HG03103 (cell line): ENCODE measurements around the gene LDB2.

Source experiments
- ATAC-seq: cut with Tn5 transposase; IDR thresholded peaks from one replicate; pipeline ENCODE4 v1.9.1; 2021; ENCODE audit warnings: low read depth; ENCODE audit not compliant: unreplicated experiment

Gene LDB2

GRCh38 chr4:16692961-16693506, 205.4 kb downstream of the LDB2 start:
- no peak for ATAC-seq

- ATAC-seq = no peak
These were observed 205.9 kb downstream of the LDB2 start for GRCh38 chr4:16692524-16692923.

- ATAC-seq = no peak
These were observed 206.4 kb downstream of the LDB2 start for GRCh38 chr4:16692046-16692445.

DNA sequence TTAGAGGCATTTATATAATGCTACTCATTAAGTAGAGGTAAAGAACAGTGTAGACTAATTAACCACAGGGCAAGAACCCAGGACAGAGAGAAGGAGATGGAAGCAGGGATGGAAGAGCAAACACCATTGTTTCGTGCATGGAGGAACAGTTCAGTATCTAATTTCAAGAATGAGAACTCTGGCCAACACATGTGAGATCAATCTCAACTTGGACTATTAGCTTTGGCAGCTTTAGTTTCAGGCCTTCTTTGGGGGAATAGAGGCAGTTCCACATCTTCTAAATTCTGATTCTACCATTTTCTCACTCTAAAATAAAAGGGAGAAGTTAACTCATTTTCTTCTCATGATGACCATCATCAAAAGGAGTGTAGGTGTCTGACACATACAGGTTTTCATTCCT, 207.0 kb downstream of the LDB2 start:
- no peak for ATAC-seq

DNA sequence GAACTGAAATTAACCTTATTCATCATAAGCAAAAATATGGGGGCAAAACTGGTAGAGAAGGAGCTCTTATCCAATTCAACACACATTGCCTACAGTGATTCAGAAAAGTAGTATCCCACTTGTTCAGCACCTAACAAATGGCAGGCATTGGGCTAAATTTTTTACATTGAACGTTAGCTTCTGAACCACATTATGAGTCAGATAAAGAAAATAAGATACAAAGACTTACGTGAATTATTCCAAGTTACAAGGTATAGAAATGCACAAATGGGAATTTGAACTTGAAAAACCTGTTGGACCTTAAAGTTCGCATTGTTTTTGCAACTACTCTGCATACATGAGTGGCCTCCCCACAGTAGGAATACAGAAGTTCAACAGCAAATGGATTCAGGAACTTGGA, 210.6 kb downstream of the LDB2 start:
- ATAC-seq = no peak

DNA sequence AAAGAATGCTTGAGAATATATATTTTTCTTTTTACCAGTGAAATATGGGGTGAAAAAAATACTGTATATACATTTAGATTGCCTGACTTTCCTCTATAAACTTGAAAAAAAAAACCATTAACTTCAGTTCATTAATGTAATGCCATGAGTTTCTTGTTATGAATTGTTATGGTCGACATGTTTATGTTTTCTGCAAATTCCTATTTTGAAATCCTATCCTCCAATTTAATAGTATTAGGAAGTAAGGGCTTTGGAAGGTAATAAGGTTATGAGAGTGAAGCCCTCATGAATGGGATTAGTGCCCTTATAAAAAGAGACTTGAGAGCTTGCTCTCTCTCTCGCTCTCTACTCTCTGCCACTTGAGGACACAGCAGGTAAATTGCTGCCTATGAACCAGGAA, 211.4 kb downstream of the LDB2 start:
- no peak for ATAC-seq

DNA sequence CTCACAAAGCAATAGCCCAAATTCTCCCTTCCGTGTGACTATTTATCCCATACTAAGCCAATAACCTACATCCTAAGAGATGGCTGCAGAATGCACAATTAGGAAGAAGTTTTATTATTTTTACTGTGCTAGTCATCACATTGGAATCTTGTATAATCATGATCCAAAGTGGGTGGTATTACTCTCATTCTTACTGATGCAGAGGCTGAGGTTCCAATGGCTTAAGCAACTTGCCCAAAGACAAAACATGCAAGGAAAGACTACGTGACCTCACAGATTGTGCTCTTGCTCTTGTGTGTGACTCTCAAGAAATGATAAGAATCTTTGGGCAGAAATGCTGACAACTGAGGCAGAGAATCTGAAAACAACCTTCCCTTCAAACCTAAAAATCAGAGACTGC, 212.2 kb downstream of the LDB2 start:
- no peak for ATAC-seq

GRCh38 chr4:16685536-16685935, 212.9 kb downstream of the LDB2 start:
- no peak for ATAC-seq

DNA sequence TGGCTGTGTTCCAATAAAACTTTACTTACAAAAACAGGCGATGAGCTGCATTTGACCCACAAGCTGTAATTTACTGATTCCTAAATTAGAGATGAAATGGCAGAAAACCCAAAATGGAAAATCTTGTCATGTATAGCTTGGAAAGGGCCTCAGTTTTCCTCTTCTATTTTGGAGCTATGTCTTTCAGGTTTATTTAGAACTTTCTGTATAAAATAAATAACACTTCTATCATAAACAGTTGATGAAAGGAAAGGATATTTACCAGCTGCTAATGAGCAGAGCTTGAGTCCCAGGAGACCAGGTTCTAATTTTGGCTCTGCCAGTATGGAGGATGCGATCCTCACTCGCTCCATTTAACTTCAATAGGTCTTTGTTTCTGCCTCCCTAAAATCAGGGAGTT, 213.5 kb downstream of the LDB2 start:
- no peak for ATAC-seq

GRCh38 chr4:16684097-16684496, 214.3 kb downstream of the LDB2 start:
- ATAC-seq = no peak

DNA sequence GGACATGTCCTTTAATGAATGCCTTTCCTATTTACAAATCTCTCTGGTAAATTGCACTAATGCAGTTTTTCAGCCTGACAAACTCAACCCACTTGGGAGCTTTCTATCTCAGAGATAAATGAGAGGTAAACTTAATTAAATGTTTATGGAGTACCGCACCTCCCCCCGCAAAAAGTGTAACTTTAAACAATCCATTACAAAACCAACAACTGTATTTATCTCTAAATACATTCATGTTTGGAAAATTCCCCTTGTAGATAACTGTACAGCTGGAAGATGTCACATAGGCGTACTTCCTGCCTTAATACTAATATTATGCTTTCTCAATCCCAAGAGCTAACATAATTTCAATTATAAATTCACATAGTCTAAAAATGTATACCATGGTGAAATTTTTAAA, 215.5 kb downstream of the LDB2 start:
- ATAC-seq = no peak

DNA sequence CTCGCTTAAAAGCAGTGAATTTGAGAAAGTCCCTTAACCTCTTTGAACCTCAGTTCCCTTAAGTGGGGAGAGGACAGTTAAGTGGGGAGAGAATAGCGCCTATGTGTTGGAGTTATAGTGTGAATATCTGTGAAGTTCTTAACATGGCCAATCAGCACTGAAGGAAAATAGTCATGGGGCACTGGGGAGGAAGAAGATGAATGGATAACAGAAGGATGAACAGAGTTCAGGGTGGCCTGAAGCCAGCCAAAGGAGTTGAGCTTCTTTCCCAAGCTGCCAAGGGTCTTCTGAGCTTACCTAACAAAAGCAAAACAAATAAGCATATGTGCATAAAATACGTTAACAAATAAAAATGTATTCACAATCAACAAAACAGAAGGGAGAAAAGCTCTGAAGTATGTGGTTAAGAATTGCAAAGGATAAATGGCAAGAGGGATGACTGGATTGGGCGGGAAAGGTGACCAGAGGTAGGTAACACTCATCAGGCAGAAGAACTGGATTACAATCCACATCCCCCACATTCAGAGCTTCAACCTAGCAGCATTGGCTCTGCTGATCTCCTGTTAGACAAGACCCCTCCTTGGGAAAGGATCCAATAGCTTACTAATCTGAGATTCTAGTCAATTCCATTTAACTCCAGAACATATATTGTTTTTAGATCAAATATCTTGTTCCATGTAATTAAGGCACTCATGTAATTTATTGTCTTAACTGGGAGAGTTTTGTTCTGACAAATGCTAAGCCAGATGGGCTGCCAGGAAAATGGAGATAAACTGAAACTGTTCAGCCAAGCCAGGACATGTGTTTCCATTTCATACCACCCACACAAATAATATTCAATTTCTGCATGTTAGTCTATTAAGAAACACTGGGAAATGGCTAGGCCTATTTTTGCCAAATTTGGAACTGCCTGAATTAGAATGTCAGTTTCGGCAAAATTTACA, 221.2 kb downstream of the LDB2 start:
- no peak for ATAC-seq

DNA sequence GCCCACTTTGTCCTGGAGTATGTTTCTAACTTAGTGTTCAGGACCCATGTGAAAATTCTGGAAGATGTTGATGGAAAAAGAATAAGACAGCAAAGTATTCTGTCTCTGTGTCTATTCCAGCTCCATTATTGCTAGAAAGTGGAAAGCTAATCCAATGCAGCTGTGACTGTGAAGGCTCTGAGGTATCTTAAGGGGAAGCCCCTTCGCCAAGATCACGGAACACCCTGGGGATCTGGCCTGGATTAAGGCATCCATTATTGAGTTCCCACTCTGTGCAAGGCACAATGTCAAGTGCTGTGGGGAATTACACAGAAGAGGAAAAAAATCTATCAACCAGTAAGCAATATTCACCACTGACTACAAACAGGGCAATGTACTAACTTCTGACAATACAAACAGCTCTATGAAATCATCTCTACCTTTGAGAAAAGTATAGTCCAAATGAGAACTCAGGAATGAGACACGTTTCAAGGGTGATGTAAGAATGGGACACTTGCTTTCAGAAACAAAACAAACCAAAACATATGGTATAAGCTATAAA, 222.1 kb downstream of the LDB2 start:
- ATAC-seq = no peak

DNA sequence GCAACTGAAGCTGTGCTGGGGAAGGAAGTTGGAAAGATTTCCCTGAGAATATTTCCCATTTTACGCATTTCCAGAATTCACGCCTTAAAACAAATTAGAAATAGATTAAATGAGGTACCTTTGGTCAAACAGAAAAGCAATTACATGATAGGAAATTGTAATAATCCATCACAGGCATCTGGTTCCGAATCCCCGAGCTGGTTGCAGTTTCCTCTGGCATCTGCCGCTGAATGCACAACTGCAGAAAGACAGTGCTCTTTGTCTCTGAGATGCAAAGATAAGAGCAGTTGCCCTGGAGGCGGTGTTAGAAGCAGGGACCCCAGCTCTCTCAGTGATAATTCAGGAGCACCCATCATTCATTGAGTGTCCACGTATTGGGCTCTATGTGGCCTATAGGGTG, 224.4 kb downstream of the LDB2 start:
- ATAC-seq = no peak

DNA sequence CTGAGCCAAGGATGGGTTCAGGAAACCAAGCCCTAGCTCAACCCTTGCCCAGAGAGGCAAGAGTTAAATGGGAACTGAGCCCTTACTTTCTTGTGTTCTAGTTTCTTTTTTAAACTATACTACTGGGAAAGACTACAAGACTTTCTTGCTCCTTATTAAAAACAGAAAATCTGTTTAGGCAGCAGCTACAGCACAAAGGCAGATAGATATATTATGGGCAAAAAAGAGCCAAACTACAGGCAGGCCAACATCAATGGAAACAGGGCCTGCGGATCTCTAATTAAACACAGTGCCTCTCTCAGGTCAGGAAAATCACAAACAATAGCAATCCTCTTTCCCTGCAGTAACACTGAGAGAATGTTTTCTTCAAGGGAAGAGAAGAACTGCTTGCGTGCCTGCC, 226.0 kb downstream of the LDB2 start:
- no peak for ATAC-seq

GRCh38 chr4:16671741-16672140, 226.7 kb downstream of the LDB2 start:
- ATAC-seq = no peak

DNA sequence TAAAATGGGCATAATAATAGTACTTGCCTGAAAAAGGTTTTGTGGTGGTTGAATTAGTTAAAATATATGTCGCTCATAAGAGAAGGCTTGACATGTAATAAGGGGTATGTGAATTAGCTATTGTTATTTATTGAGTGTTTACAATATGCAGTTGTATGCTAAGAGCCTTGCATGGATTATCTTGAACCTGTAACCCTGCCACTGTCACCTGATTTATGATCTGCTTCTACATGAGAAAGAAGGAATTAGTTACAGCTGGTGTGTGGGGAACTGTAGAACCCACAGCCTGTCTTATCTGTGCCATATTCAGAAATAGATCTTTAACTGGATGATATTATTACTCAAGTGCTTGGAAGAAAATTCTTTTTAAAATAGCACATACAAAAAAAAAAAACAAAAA, 227.7 kb downstream of the LDB2 start:
- ATAC-seq = no peak

GRCh38 chr4:16669036-16669435, 229.4 kb downstream of the LDB2 start:
- ATAC-seq = no peak

- ATAC-seq = no peak
These were observed 230.0 kb downstream of the LDB2 start for GRCh38 chr4:16668488-16668887.

GRCh38 chr4:16667464-16667863, 231.0 kb downstream of the LDB2 start:
- ATAC-seq = no peak

- ATAC-seq = no peak
These were observed 232.4 kb downstream of the LDB2 start for GRCh38 chr4:16665942-16666551.

GRCh38 chr4:16663732-16664131, 234.7 kb downstream of the LDB2 start:
- no peak for ATAC-seq
